ENCODE results near the gene CLCA1. TPM values are rescaled to one million over a fixed set of nuclear protein-coding genes. Genes with fewer than 3 reads are reported as not detected.

CLCA1 gene
- total and polyA plus RNA-seq, 10 of the 15 experiments (the other 5 are each of a cell fraction or from before 2014, with no cell fraction given) = 0.13 TPM; not detected in 9

GRCh38 chr1:86489242-86489878, 20.6 kb downstream of the CLCA1 start (continued):
- no peak for TF ChIP-seq PRDM15 (CRISPR knock-in tag; IDR thresholded peaks at IDR 0.05)
- TF ChIP-seq MAX (IDR thresholded peaks at IDR 0.05; ENCODE audit: low read depth, low read length) = no peak
- TF ChIP-seq NKRF (conservative IDR thresholded peaks at IDR 0.05) = no peak
- no peak for TF ChIP-seq HDAC2 (IDR thresholded peaks at IDR 0.05)
- TF ChIP-seq ZNF592 (IDR thresholded peaks at IDR 0.05) = no peak
- TF ChIP-seq BCLAF1 (IDR thresholded peaks at IDR 0.05) = no peak
- TF ChIP-seq PBX3 (IDR thresholded peaks at IDR 0.05; ENCODE audit: insufficient replicate concordance, low read depth, low read length) = no peak
- no peak for TF ChIP-seq BMI1 (IDR thresholded peaks at IDR 0.05; ENCODE audit: borderline replicate concordance)
- TF ChIP-seq EED (IDR thresholded peaks at IDR 0.05; ENCODE audit: low read depth) = no peak

All from GM12878 (cell line).